ENCODE measurements around the gene EPHA2. TPM values are rescaled to one million over a fixed set of nuclear protein-coding genes. Genes with fewer than 3 reads are reported as not detected.
"Not testable (repeated sequence)": the region's sequence is repeated elsewhere in the genome, so short reads cannot be mapped to it uniquely, and the experiment has no call there.

Gene EPHA2
- polyA plus RNA-seq, 1 donor: 15.4 TPM

GRCh38 chr1:16122350-16122881 is 33.5 kb downstream of the EPHA2 start:
- DNase-seq: no peak

- DNase-seq: no peak
Observed at GRCh38 chr1:16120940-16121410, 34.9 kb downstream of the EPHA2 start.

- DNase-seq: no peak
Observed at GRCh38 chr1:16120407-16120806, 35.5 kb downstream of the EPHA2 start.

DNA sequence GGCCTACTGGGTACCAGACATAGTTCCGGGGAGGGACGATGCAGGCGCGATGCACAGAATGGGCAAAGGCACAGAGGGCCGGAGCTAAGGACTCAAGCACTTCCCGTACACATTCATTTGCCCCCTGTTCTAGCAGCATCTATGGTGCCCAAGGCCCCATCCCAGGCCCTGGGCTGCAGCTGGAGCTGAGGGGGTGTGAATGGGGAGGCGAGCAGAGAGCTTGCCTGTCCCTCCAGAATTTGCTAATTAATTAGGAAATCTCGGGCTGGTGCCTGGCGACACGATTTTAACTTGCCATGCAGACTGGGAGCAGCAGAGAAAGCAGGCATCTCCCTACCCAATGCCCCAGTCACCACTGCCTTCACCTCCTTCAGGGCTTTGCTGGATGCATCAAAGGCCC is 35.9 kb downstream of the EPHA2 start:
- no peak for DNase-seq

DNA sequence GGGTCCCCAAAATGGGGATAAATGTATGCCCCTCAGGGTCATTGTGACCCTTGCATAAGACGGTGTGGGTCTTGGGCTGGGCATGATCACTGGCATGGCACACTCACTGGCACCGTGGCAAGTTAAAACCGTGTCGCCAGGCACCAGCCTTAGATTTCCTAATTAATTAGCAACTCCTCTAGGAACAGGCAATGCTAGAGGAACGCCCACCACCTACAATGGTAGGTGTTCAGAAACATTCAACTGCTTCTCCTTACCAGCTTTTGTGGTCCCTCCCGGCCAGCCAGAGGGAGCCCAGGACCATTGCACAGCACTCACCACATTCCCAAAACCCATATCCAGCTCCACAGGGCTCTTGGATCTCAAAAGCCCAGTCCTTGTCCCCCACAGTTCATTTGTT is 36.4 kb downstream of the EPHA2 start:
- DNase-seq: no peak

- DNase-seq: no peak
Observed at GRCh38 chr1:16118706-16119105, 37.2 kb downstream of the EPHA2 start.

DNA sequence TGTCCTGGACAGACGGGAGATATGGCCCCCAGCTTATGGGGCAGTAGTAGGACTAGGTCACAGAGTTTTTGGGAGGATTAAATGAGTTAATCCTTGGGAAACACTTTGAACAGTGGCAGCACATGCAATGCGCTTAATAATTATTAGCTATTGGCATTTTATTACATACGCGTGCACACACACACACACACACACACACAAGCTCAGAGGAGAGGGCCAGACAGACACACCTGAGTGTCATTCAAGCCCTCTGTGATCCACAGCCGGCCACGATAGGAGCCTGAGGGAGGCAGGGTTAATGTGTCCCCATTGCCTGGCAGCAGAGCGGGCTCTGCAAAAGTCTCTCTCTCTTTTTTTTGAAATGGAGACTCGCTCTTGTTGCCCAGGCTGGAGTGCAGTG is 37.9 kb downstream of the EPHA2 start:
- DNase-seq: no peak

- no peak for DNase-seq
Observed at GRCh38 chr1:16117369-16117768, 38.5 kb downstream of the EPHA2 start.

GRCh38 chr1:16116625-16117024 is 39.2 kb downstream of the EPHA2 start:
- DNase-seq: no peak

DNA sequence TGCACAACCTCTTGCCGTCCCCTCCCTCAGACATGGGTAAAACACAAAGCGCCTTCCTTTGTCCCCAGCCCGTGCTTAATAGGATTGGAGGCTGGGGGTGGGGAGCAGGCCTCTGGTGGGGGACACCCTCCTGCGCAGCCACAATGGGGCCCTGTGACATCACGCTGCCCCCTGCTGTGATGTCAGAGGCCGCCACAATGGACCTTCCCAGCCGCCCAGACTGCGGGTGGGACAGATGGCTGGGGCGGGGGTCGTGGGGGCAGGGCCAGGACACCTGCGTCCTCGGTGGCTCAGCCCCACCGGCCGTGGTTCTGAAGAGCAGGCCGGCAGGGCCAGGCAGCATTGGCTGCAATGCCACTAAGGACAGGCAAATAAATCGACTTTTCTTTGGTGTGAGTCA is 39.9 kb downstream of the EPHA2 start:
- no peak for DNase-seq

GRCh38 chr1:16115468-16115983 is 40.3 kb downstream of the EPHA2 start:
- no peak for DNase-seq

- no peak for DNase-seq
Observed at GRCh38 chr1:16114527-16115467, 41.1 kb downstream of the EPHA2 start.

DNA sequence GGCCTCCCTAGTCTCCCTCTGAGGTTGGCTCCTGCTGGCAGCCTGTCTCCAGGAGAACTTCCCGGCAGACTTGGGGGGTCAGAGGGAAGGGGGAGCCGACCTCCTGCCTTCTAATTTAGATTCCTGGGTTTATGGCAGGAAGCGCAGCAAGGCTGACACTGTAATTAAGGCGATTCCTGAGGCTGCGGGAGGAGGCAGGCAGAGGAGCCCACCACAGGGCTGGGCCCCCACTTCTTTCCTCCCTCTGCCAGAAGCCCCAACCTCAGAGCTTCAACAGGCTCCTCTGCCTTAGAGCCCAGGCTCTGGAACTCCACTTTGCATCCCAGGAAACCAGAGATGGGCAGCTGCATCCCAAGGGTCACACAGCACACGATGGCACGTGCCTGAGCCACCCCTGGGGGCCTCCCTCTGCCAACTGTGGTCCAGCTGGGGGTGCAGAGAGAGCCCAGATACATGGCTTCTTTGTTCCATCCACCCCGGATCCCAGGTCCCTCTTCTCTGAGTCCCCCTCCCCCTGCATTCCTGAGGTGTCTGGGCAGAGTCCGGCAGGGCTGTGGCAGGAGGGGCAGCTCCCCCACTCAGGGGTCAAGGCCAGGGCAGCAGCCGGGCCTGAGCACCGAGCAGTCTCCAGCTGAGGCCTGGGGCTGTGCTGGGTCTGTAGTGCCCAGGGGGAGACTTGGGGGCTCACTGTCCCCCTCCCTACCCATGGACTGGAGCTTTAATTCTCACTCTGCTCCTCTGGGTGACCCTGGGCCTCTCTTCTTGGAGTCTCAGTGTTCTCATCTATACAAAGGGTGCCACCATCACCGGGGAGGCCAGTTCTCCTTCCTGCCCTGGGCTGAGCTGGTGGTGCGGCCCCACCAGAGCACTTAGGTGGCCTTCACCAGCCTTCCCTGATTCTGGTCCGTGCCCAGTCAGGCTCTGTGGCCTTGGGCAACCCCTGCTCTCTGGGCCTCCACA is 43.0 kb downstream of the EPHA2 start:
- peak; percentile 53 for DNase-seq

DNA sequence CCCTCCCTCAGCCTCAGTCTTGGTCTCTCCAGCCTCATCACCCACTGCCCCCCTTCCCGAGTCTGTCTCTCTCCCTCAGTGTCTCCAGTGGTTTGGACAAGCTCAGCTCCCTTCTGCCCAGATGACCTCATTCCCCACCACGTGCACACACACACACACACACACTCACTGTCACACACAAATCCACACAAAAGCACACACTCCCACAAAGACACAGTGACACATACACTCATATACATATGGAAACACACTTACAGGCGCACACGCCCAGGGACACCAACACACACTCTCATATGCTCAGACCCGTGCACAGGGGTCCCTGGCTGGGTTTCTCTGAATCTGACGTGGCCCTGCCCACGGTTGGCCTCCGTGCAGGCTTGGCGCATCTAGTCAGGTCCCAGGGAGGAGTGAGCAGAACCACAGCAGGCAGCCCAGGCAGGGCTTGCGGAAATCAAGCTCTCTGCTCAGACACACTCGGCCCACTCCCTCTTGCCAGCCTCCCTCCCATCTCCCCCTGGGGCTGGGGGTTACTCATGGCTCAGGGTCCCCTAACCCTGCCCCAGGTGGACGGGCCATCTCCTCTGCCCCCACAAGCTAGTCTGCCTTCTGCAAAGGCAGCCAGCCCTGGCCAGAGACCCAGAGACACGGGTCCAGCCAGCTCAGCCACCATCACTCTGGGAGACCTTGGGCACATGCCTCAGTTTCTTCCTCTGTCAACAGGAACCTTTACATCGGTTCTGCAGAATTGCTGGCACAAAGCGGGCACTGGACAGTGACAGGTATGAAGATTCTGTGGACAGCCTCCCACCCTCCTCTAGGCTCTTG is 43.9 kb downstream of the EPHA2 start:
- no peak for DNase-seq

DNA sequence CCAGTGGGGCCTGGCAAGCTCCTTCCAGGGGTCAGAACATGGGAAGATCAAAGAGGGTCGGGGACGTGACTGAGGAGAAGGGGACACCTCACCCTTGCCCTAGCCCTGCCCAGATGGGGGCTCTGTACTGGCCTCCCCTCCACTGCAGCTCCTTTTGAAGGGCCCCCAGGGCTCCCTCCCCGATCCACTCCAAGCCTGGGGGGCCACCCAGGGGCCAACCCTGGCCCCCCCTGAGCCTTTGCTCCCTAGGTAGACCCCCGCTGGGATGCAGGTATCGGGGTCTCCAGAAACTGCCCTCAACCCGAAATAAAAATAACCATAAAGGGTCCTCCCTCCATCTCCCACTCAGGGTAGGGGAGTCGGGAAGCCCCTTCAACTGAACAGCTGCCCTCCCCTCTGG is 45.0 kb downstream of the EPHA2 start:
- no peak for DNase-seq

GRCh38 chr1:16110456-16110855 is 45.4 kb downstream of the EPHA2 start:
- DNase-seq: no peak

GRCh38 chr1:16109571-16109970 is 46.3 kb downstream of the EPHA2 start:
- no peak for DNase-seq

DNA sequence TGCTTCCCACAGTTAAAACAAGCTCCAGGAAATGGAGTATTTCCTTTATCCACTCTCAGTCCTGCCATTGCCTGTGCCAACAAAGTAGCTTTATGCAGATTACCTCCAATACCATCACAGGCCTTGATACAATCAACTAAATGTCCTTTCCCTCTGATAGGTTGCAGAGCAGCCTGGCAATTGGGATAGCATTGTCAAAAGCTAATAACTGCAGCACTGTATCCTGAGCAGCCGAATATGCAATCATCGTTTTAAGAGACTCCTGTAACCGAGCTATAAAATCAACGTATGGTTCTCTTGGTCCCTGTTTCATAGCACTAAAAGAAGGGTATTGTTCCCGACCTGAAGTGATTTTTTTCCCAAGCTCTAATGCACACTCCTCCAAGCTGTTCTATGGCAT is 48.8 kb downstream of the EPHA2 start:
- not testable (repeated sequence) for DNase-seq

- no peak for DNase-seq
Observed at GRCh38 chr1:16101623-16102022, 54.2 kb downstream of the EPHA2 start.

GRCh38 chr1:16099412-16099811 is 56.5 kb downstream of the EPHA2 start:
- no peak for DNase-seq

DNA sequence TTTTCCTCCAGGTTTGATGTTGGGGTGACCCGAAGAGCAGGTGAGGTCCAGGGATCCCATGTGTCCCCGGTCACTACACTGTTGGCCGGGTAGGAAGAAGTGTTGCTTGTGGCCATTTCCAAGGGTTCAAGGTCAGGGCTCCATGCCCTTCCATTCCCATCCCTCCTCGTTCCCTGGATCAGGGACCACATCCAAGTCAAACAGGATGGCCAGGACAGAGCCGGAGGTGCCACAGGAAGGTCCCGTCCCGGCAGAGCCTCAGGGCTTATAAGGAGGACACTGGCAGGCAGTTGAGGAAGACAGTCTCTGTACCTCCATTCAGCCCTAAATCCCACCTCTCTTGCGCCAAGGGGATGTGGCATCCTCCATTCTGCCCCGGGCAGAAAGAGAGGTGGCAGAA is 60.4 kb downstream of the EPHA2 start:
- DNase-seq: no peak
